SU-DHL-6 (cell line): Measurements from ENCODE around the gene SLC2A4RG.

Experiments
- CTCF ChIP-seq: fragments of 200-600 bp; sonication (generic); IDR thresholded peaks from one replicate; pipeline ENCODE4 v1.5.1; 2017; ENCODE audit warnings: antibody characterized with exemption, mild to moderate bottlenecking, low read length, moderate library complexity; ENCODE audit not compliant: insufficient read depth, poor library complexity, severe bottlenecking
- EZH2phosphoT487 ChIP-seq: fragments of 200-600 bp; sonication (generic), shearing (Covaris generic); conservative IDR thresholded peaks from 2 replicates; pipeline ENCODE4 v1.6.1; 2018; ENCODE audit warnings: mild to moderate bottlenecking, antibody characterized with exemption, low read length, moderate library complexity, mixed read lengths

- no peak for TF ChIP-seq CTCF
- TF ChIP-seq EZH2phosphoT487, result no peak
These were observed 3.5 kb upstream of the SLC2A4RG start, which contains the start of gene LIME1 for GRCh38 chr20:63735859-63736718.
